CD4-positive, alpha-beta T cell treated with Interleukin-21 for 1 hour (primary cell): ENCODE results near the gene RPL34.
"Not testable (repeated sequence)": the region's sequence is repeated elsewhere in the genome, so short reads cannot be mapped to it uniquely, and the experiment has no call there.

Experiments
- DNase-seq: peaks from one replicate; pipeline ENCODE4 v3.0.0-alpha.2; 2020

RPL34 gene

GRCh38 chr4:108620101-108620932 lies at the start of gene RPL34:
RPL34 (plus strand) TSS chr4:108620576; CDS start chr4:108621960, 1,384 bp downstream.
- DNase-seq = peak; percentile 98

- DNase-seq = no peak
Observed at GRCh38 chr4:108570993-108571569, 49.3 kb upstream of the RPL34 start.

GRCh38 chr4:108574402-108574801 lies 46.0 kb upstream of the RPL34 start:
- DNase-seq = no peak

- DNase-seq = no peak
Observed at GRCh38 chr4:108581083-108581482, 39.3 kb upstream of the RPL34 start.

GRCh38 chr4:108586778-108587177 lies 33.6 kb upstream of the RPL34 start:
- no peak for DNase-seq

- DNase-seq = no peak
Observed at GRCh38 chr4:108588878-108589277, 31.5 kb upstream of the RPL34 start.

- DNase-seq = no peak
Observed at GRCh38 chr4:108589961-108590360, 30.4 kb upstream of the RPL34 start.

- DNase-seq = no peak
Observed at GRCh38 chr4:108590776-108591175, 29.6 kb upstream of the RPL34 start.

GRCh38 chr4:108592674-108592986 lies 27.7 kb upstream of the RPL34 start:
- DNase-seq = no peak

- DNase-seq = not testable (repeated sequence)
Observed at GRCh38 chr4:108594296-108594695, 26.1 kb upstream of the RPL34 start.

- DNase-seq = no peak
Observed at GRCh38 chr4:108596344-108596743, 24.0 kb upstream of the RPL34 start.

- DNase-seq = no peak
Observed at GRCh38 chr4:108601106-108601505, 19.3 kb upstream of the RPL34 start.

- DNase-seq = peak; percentile 15
Observed at GRCh38 chr4:108601532-108601931, 18.8 kb upstream of the RPL34 start.

GRCh38 chr4:108602163-108602562 lies 18.2 kb upstream of the RPL34 start:
- no peak for DNase-seq

- no peak for DNase-seq
Observed at GRCh38 chr4:108607079-108607815, 13.1 kb upstream of the RPL34 start.

GRCh38 chr4:108611365-108611764 lies 9.0 kb upstream of the RPL34 start:
- no peak for DNase-seq

GRCh38 chr4:108612365-108612764 lies 8.0 kb upstream of the RPL34 start:
- DNase-seq = no peak

GRCh38 chr4:108619372-108620100 lies 840 bp upstream of the RPL34 start:
- DNase-seq = peak; percentile 43

- DNase-seq = no peak
Observed at GRCh38 chr4:108620933-108621905, 843 bp downstream of the RPL34 start.

- DNase-seq = peak; percentile 16
Observed at GRCh38 chr4:108622022-108622421, 1.6 kb downstream of the RPL34 start.

GRCh38 chr4:108622828-108623227 lies 2.5 kb downstream of the RPL34 start:
- no peak for DNase-seq
